ENCODE measurements around the gene FBP1. TPM values are rescaled to one million over a fixed set of nuclear protein-coding genes. Genes with fewer than 3 reads are reported as not detected.

Gene FBP1
- 10 to 100 TPM; 21.3 to 55.7 (median 44.6) TPM for total RNA-seq

DNA sequence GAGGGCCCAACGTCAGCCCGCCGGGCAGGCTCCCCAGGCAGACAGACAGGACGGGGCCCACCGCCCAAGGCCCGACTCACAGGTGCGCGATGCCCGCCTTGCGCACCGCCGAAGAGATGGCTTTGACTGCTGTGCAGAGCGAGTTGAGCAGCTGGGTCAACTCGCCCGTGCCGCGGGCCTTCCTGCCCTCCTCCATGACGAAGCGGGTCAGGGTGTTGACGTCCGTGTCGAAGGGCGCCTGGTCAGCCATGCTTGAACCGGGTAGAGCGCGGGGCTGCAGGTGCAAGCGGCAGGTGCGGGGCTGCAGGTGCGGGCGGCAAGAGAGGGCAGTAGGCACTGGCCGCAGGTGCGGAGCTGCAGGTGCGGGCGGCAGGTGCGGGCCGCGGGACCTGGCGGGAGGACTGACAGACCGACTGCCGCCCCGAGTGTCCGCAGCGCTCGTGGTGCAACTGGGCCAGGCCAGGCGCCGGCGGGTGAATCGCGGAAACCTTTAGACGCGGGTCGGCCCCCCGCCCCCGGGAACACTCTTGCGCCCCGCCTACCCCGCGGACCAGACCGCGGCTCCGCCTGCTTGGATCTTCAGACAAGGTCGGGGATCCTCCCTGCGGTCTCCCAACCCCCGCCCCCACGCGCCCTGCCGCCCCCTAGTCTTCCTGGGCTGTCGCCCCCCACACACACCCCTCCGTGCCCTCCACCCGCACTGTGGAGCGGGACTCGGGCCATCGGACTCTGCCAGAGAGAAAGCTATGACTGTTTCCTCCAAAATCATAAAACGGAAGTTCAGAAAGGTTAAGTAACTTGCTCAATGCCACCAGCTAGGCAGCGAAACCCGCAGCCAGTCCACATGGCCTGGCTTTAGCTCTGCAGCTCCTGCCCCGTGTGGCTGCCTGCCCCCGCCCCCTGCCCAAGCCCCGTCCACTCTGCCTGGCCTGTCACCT lies at the start of gene FBP1:
TSS of gene FBP1 (minus strand) at position 458 of the 938 bp plus-strand sequence. CDS start at position 250, 208 bp downstream.
- H3K27me3 ChIP-seq, result no peaks in the 10 kb centered on the region
- in situ Hi-C loops (cut with MboI; ENCODE audit: low pct_ligation_motif_present in 1 of 4, low pct_unique_long_range_greater_than_20kb in 1 of 4, low sequenced_read_pairs in 3 of 4), result no loop called here
- H3K36me3 ChIP-seq, result no peaks in the 10 kb centered on the region

DNA sequence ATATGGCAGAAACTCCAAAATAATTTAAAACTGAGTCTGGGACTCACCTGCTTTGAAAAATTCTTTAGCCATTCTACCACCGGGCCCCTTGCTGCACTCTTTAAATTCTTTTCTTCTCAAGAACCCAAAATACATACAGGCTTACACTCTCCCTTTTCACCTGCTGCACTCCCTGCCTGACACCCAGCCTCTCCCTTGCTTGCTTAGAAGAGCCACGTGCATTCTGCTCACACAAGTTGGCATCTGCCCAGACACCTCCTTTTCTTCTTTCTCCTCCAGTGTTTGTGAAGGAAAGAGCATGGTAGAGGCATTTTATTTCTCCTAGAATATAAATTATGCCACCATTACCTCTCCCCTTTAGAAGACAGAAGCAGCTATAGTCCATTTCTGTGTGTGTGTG lies 48.1 kb upstream of the FBP1 start:
- TF ChIP-seq POLR2AphosphoS5 (IDR thresholded peaks at IDR 0.05) (no peak), POLR2A (IDR thresholded peaks at IDR 0.05) (no peak)
- no peaks in the 10 kb centered on the region for H3K9me3 ChIP-seq
- H3K4me1 ChIP-seq, result no peaks in the 10 kb centered on the region
- intact Hi-C loops (cut with DNase I; ENCODE audit: low total_unique reads), result no loop called here
- H3K36me3 ChIP-seq, result no peaks in the 10 kb centered on the region
- H3K27me3 ChIP-seq, result no peaks in the 10 kb centered on the region
- 50% methylated on average over 2 of the region's 2 CpGs; no CpG with 5 or more reads in 1 of the 2 donors for WGBS, 2 donors (ENCODE audit: low coverage in 1 of 2)
- no peak for DNase-seq
- in situ Hi-C loops (cut with MboI; ENCODE audit: low pct_ligation_motif_present in 1 of 4, low pct_unique_long_range_greater_than_20kb in 1 of 4, low sequenced_read_pairs in 3 of 4), result loop anchor here in 3 of 4 donors (10.0 kb wide), 2 partner anchors 437 to 447 kb away; no protein-coding TSS in a partner anchor
- no peak overlapping the region for H3K4me3 ChIP-seq
- H3K27ac ChIP-seq, result no peak overlapping the region

More for the DNA sequence above, at the start of gene FBP1:
- DNase-seq, result peak; percentile 77
- Histone ChIP-seq H3K4me3 (peak within 1 kb of the TSS; percentile 38 to 68 (median 58)), H3K4me1 (peaks cover 0 to 18% (median 15%) of the 10 kb centered on the region in 4 donors), H3K9me3 (no peaks in the 10 kb centered on the region), H3K27ac (peak within 1 kb of the TSS; percentile 68 to 78 (median 74))
- 1 to 20% methylated on average over 2 to 57 of the region's 79 CpGs for WGBS, 2 donors (ENCODE audit: low coverage in 1 of 2)
- TF ChIP-seq POLR2AphosphoS5 (IDR thresholded peaks at IDR 0.05), result peak in 1 of 3 donors; percentile 5
- TF ChIP-seq, protein P1, sequence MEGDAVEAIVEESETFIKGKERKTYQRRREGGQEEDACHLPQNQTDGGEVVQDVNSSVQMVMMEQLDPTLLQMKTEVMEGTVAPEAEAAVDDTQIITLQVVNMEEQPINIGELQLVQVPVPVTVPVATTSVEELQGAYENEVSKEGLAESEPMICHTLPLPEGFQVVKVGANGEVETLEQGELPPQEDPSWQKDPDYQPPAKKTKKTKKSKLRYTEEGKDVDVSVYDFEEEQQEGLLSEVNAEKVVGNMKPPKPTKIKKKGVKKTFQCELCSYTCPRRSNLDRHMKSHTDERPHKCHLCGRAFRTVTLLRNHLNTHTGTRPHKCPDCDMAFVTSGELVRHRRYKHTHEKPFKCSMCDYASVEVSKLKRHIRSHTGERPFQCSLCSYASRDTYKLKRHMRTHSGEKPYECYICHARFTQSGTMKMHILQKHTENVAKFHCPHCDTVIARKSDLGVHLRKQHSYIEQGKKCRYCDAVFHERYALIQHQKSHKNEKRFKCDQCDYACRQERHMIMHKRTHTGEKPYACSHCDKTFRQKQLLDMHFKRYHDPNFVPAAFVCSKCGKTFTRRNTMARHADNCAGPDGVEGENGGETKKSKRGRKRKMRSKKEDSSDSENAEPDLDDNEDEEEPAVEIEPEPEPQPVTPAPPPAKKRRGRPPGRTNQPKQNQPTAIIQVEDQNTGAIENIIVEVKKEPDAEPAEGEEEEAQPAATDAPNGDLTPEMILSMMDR (IDR thresholded peaks at IDR 0.05), result no peak
- no peak for TF ChIP-seq EP300 (IDR thresholded peaks at IDR 0.05; ENCODE audit: low read depth)
- TF ChIP-seq POLR2A (IDR thresholded peaks at IDR 0.05), result peak; percentile 41
- intact Hi-C loops (cut with DNase I; ENCODE audit: low total_unique reads), result no loop called here

DNA sequence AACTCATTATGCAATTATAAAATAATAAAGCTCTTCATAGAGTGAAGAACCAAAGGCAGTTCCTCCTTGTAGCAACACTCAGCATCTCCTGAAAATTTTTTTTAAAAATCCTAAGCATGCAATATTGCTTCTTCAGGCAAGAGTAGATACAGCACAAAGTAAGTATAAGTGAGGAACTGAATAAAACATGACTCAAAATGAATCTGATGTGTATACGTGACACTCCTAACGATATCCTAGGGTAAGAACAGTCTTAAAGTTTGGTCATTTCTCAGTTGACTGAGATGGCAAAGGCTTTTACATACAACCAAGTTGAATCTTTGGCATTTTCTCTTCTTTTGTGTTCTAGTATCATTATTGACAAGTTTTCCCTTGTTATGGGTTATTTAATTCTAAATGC lies 46.0 kb upstream of the FBP1 start:
- 80 to 87% methylated on average over 2 of the region's 2 CpGs for WGBS, 2 donors (ENCODE audit: low coverage in 1 of 2)
- no peak for DNase-seq
- intact Hi-C loops (cut with DNase I; ENCODE audit: low total_unique reads), result no loop called here
- H3K9me3 ChIP-seq, result no peaks in the 10 kb centered on the region
- H3K36me3 ChIP-seq, result no peaks in the 10 kb centered on the region
- in situ Hi-C loops (cut with MboI; ENCODE audit: low pct_ligation_motif_present in 1 of 4, low pct_unique_long_range_greater_than_20kb in 1 of 4, low sequenced_read_pairs in 3 of 4), result loop anchor here in 3 of 4 donors (10.0 kb wide), 2 partner anchors 439 to 449 kb away; no protein-coding TSS in a partner anchor
- no peak overlapping the region for H3K27ac ChIP-seq
- H3K4me3 ChIP-seq, result no peak overlapping the region
- H3K4me1 ChIP-seq, result no peaks in the 10 kb centered on the region
- no peaks in the 10 kb centered on the region for H3K27me3 ChIP-seq
- TF ChIP-seq, protein P1 (IDR thresholded peaks at IDR 0.05), result no peak
- no peak for TF ChIP-seq EP300 (IDR thresholded peaks at IDR 0.05; ENCODE audit: low read depth)
- no peak for TF ChIP-seq POLR2AphosphoS5 (IDR thresholded peaks at IDR 0.05)
- TF ChIP-seq POLR2A (IDR thresholded peaks at IDR 0.05), result no peak

DNA sequence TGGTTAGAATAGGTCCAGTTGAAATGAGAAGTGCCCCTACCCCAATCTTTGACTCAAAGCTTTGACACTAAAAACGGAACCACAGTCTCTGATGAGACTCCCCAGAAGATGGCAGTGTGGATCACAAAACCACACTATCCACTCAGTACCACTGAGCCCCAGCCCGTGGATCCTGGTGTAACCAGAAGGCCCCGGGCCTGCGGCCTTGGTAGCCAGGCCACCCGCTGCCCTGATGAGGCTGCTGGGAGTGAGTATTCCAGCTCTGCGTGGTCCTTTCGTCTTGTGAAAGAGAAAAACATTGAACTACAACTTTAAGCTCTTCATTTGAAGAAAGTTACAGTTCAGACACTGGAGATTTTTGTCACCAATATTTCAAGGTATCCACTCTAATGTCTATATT lies 42.2 kb upstream of the FBP1 start:
- no peaks in the 10 kb centered on the region for H3K36me3 ChIP-seq
- 14% methylated on average over 7 of the region's 7 CpGs; no CpG with 5 or more reads in 1 of the 2 donors for WGBS, 2 donors (ENCODE audit: low coverage in 1 of 2)
- in situ Hi-C loops (cut with MboI; ENCODE audit: low pct_ligation_motif_present in 1 of 4, low pct_unique_long_range_greater_than_20kb in 1 of 4, low sequenced_read_pairs in 3 of 4) (loop anchor here (5.0 to 10.0 kb wide), 3 partner anchors 443 to 453 kb away; no protein-coding TSS in a partner anchor), intact Hi-C loops (cut with DNase I; ENCODE audit: low total_unique reads) (loop anchor here (5.0 kb wide), 1 partner anchor 451 kb away; no protein-coding TSS in a partner anchor)
- TF ChIP-seq POLR2AphosphoS5 (IDR thresholded peaks at IDR 0.05) (no peak), EP300 (IDR thresholded peaks at IDR 0.05; ENCODE audit: low read depth) (no peak)
- TF ChIP-seq, protein P1 (IDR thresholded peaks at IDR 0.05), result peak; percentile 58 to 72 (median 67)
- H3K9me3 ChIP-seq, result no peaks in the 10 kb centered on the region
- DNase-seq, result peak; percentile 71
- no peaks in the 10 kb centered on the region for H3K4me1 ChIP-seq
- H3K27ac ChIP-seq, result peak overlapping the region in 1 of 4 donors; percentile 30
- no peak overlapping the region for H3K4me3 ChIP-seq
- no peaks in the 10 kb centered on the region for H3K27me3 ChIP-seq
